Middle frontal gyrus (tissue), 1 donor: ENCODE results near the gene C1orf232.

Source experiments
- DNase-seq: peaks from one replicate; pipeline ENCODE4 v3.0.0-alpha.2; 2015; ENCODE audit warnings: low spot score; ENCODE audit errors: extremely low spot score

Gene C1orf232

DNA sequence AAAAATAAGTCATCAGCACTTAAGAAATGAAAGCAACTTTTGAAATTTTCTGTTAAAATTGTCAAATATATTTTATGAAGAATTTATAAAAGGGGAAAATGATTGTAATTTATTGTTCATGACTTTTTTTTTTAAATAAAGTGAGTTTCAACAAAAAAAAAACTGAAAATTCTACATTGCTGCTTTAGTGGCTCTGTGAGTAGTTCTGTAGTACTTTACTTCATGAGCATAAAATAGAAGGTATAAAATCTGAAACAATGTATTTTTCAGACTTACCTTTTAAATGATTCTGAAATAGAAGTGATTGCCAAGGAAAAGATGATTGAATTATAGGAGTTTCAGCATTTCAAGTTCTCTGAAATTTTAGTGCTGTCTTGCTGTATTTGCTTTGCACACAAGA is 43.4 kb downstream of the C1orf232 start:
- no peak for DNase-seq

GRCh38 chr1:26124418-26125331 is 44.1 kb downstream of the C1orf232 start:
- DNase-seq: no peak

GRCh38 chr1:26122988-26123973 is 45.5 kb downstream of the C1orf232 start:
- DNase-seq: no peak

- DNase-seq: no peak
These were observed 46.6 kb downstream of the C1orf232 start for GRCh38 chr1:26121854-26122773.

DNA sequence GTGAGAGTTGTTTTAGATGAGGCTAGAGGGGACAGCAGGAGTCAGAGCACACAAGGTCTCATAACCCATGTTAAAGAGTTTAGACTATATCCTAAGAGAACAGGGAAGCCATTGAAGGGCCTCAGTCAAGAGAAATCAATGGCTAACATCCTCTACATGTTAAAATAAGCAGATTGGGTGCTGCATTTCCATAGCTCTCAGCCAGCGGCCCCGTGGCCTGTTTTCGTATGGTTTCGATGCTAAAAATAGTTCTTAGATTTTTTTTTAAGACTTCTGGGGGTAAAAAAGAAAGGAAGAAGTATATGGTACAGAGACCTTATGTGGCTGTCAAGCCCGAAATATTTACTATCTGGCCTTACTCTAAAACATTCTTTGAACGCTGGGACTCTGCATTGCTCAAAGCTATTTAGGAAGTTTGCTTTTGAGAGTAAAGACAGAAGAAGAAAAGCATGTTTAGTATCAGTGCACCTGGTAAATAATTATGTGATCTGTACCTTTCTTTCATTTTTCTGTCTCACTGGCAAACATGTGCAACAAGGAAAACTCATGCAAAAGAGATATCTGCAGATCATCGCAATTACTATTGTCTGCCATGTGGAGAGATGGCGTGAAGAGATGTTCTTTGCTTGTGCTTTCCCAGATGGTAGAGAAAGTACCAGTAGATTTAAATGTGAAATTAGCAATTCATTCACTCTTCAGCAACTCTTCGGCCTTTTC is 48.7 kb downstream of the C1orf232 start:
- DNase-seq: no peak

- no peak for DNase-seq
These were observed 54.4 kb downstream of the C1orf232 start for GRCh38 chr1:26114165-26114927.
